DOHH2 (cell line): Measurements from ENCODE around the gene SLCO3A1.

Experiments
- H3F3A ChIP-seq: fragments of 200-600 bp; sonication (generic), shearing (Covaris generic); 2 replicates; pipeline ENCODE4 v1.6.0; 2016; ENCODE audit warnings: antibody characterized with exemption, mild to moderate bottlenecking; ENCODE audit not compliant: control insufficient read depth, insufficient read depth
- H3K27ac ChIP-seq: fragments of 200-600 bp; sonication (generic); 2 replicates; pipeline ENCODE4 v1.5.1; 2014; ENCODE audit warnings: low read depth, mild to moderate bottlenecking, low read length, moderate library complexity
- H3K27me3 ChIP-seq: fragments of 200-600 bp; sonication (generic); 2 replicates; pipeline ENCODE4 v1.6.1; 2014; ENCODE audit warnings: mild to moderate bottlenecking, low read length, mixed read lengths; ENCODE audit not compliant: control insufficient read depth
- H3K36me3 ChIP-seq: fragments of 200-600 bp; sonication (generic); 2 replicates; pipeline ENCODE4 v1.6.1; 2014; ENCODE audit warnings: mild to moderate bottlenecking, low read length, moderate library complexity, mixed read lengths; ENCODE audit not compliant: control insufficient read depth
- H3K4me1 ChIP-seq: fragments of 200-600 bp; sonication (generic); 2 replicates; pipeline ENCODE4 v1.6.1; 2014; ENCODE audit warnings: mild to moderate bottlenecking, low read length, mixed read lengths; ENCODE audit not compliant: control insufficient read depth
- H3K4me2 ChIP-seq: fragments of 200-600 bp; sonication (generic); 2 replicates; pipeline ENCODE4 v1.6.0; 2014; ENCODE audit warnings: mild to moderate bottlenecking, low read length, moderate library complexity
- H3K4me3 ChIP-seq: fragments of 200-600 bp; sonication (generic); 2 replicates; pipeline ENCODE4 v1.5.1; 2014; ENCODE audit warnings: mild to moderate bottlenecking, low read length, mixed read lengths
- H3K79me2 ChIP-seq: fragments of 200-600 bp; sonication (generic); 2 replicates; pipeline ENCODE4 v1.6.1; 2014; ENCODE audit warnings: mild to moderate bottlenecking, low read length, mixed read lengths; ENCODE audit not compliant: control insufficient read depth
- H3K9me2 ChIP-seq: fragments of 200-600 bp; sonication (generic); replicated peaks from 2 replicates; pipeline ENCODE4 v1.6.1; 2014; ENCODE audit warnings: mild to moderate bottlenecking, low read length, mixed read lengths; ENCODE audit not compliant: control insufficient read depth
- H3K9me3 ChIP-seq: fragments of 200-600 bp; sonication (generic); 2 replicates; pipeline ENCODE4 v1.6.1; 2014; ENCODE audit warnings: antibody characterized with exemption, low read length, mixed read lengths; ENCODE audit not compliant: control insufficient read depth, insufficient read depth
- H4K20me1 ChIP-seq: fragments of 200-600 bp; sonication (generic); 2 replicates; pipeline ENCODE4 v1.6.0; 2014; ENCODE audit warnings: low read depth, mild to moderate bottlenecking, antibody characterized with exemption, low read length, moderate library complexity; ENCODE audit not compliant: control insufficient read depth, insufficient read depth
- CTCF ChIP-seq: fragments of 200-600 bp; sonication (generic); IDR thresholded peaks from one replicate; pipeline ENCODE4 v1.5.1; 2014; ENCODE audit warnings: antibody characterized with exemption, mild to moderate bottlenecking, low read depth, low read length; ENCODE audit not compliant: poor library complexity, severe bottlenecking
- EZH2phosphoT487 ChIP-seq: fragments of 200-600 bp; sonication (generic); IDR thresholded peaks from 2 replicates; pipeline ENCODE4 v1.6.1; 2017; ENCODE audit warnings: borderline replicate concordance, mild to moderate bottlenecking, antibody characterized with exemption, low read length, moderate library complexity, mixed read lengths

The SLCO3A1 gene

DNA sequence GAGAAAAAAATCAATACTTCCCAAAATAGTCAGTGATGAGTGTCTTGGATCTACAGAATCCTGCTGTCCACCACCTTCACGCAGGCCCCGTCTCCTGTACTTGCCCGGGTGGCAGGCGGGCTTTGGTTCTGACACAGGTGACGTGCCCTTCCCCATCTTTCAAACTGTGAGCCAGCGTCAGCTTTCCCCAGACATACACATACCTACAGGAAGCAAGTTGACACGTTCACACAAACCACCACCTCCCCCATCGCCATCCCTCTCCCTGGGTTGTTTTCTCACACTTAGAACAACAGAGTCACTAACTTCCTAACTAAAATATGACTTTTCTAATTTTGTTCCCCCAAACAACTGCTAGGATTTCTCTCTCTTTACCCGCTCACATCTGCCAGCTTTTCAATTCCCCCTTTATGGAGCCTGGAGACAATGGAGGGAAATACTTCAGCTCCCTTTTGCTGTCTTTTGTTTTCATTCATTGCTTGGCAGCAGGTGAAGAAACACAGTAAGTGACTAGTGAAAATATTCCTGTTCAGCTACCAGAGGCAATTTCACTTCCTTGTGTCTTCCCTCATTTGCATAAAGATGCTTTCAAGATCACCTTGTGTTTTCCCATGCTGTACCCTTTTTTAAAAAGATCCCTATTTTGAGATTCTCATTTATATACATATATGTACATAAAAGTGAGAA, 248.3 kb downstream of the SLCO3A1 start:
- no peak overlapping the region for H3K27ac ChIP-seq
- no peaks in the 10 kb centered on the region for H3K36me3 ChIP-seq
- no peaks in the 10 kb centered on the region for H3K9me2 ChIP-seq
- H3K4me2 ChIP-seq: 0 out of 2 replicates have a peak overlapping the region, but pooled peaks have one; percentile 3
- no peaks in the 10 kb centered on the region for H3K9me3 ChIP-seq
- H3K4me1 ChIP-seq: peaks cover 8% of the 10 kb centered on the region
- H4K20me1 ChIP-seq: no peaks in the 10 kb centered on the region
- no peak for TF ChIP-seq CTCF
- no peak for TF ChIP-seq EZH2phosphoT487
- no peaks in the 10 kb centered on the region for H3K27me3 ChIP-seq
- no peaks in the 10 kb centered on the region for H3K79me2 ChIP-seq
- H3F3A ChIP-seq: no peaks in the 10 kb centered on the region
- no peak overlapping the region for H3K4me3 ChIP-seq

- H3K27me3 ChIP-seq: no peaks in the 10 kb centered on the region
- H3K9me3 ChIP-seq: no peaks in the 10 kb centered on the region
- peaks cover 8% of the 10 kb centered on the region for H3K4me1 ChIP-seq
- no peak overlapping the region for H3K4me2 ChIP-seq
- no peaks in the 10 kb centered on the region for H3K79me2 ChIP-seq
- TF ChIP-seq CTCF (no peak), EZH2phosphoT487 (no peak)
- no peaks in the 10 kb centered on the region for H4K20me1 ChIP-seq
- H3K27ac ChIP-seq: no peak overlapping the region
- no peak overlapping the region for H3K4me3 ChIP-seq
- H3K36me3 ChIP-seq: no peaks in the 10 kb centered on the region
- H3K9me2 ChIP-seq: no peaks in the 10 kb centered on the region
- H3F3A ChIP-seq: no peaks in the 10 kb centered on the region
Observed at GRCh38 chr15:92102395-92102755, 248.9 kb downstream of the SLCO3A1 start.

DNA sequence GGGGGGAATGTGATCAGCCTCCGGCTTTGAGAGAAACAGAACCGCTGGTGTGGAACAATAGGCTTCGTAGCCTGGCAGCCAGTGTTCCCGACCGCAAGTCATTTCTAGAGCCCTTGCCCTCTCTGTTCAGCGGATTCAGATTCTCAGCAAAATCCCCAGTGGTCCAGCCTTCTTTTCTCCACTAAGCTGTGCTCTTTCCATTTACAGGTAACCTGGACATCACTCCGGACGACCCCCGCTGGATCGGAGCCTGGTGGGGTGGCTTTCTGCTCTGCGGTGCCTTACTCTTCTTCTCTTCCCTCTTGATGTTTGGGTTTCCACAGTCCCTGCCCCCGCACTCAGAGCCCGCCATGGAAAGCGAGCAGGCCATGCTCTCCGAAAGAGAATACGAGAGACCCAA, 250.6 kb downstream of the SLCO3A1 start:
- Histone ChIP-seq H3K9me3 (no peaks in the 10 kb centered on the region), H3K27me3 (no peaks in the 10 kb centered on the region), H3K4me1 (peaks cover 8% of the 10 kb centered on the region), H3K4me2 (no peak overlapping the region), H3K4me3 (no peak overlapping the region), H3K36me3 (no peaks in the 10 kb centered on the region), H3K79me2 (no peaks in the 10 kb centered on the region), H3F3A (no peaks in the 10 kb centered on the region), H3K9me2 (no peaks in the 10 kb centered on the region), H4K20me1 (no peaks in the 10 kb centered on the region), H3K27ac (no peak overlapping the region)
- TF ChIP-seq CTCF: no peak
- no peak for TF ChIP-seq EZH2phosphoT487
